NCI-H1930 (cell line): ENCODE results near the gene DLG2.
A peak's percentile ranks its signal among the peaks of the same experiment; 100 is the strongest.
"Not testable (repeated sequence)": the region's sequence is repeated elsewhere in the genome, so short reads cannot be mapped to it uniquely, and the experiment has no call there.

Source experiments
- DNase-seq, 2 experiments: peaks; one replicate each; lab custom pipeline; 2025; lab: John Stamatoyannopoulos, UW

DLG2 gene

GRCh38 chr11:85643191-85643614 lies 16.1 kb upstream of the DLG2 start:
- no peak for DNase-seq

- no peak for DNase-seq
These were observed 7.6 kb upstream of the DLG2 start for GRCh38 chr11:85634747-85635146.

GRCh38 chr11:85628771-85629341 lies 1.7 kb upstream of the DLG2 start:
- DNase-seq = no peak

- DNase-seq = peak; percentile 95
These were observed 1.0 kb upstream of the DLG2 start, which contains the start of gene TMEM126B for GRCh38 chr11:85627998-85628770. Gene TMEM126B (plus strand): TSS chr11:85628593. CDS start chr11:85628608, 15 bp downstream.

GRCh38 chr11:85626496-85626895 lies 648 bp downstream of the DLG2 start:
- no peak for DNase-seq

- no peak for DNase-seq
These were observed 6.9 kb downstream of the DLG2 start for GRCh38 chr11:85620256-85620655.

GRCh38 chr11:85619499-85619898 lies 7.6 kb downstream of the DLG2 start:
- no peak for DNase-seq

GRCh38 chr11:85611643-85612042 lies 15.5 kb downstream of the DLG2 start:
- DNase-seq = not testable (repeated sequence)

- DNase-seq = not testable (repeated sequence)
These were observed 17.9 kb downstream of the DLG2 start for GRCh38 chr11:85609286-85609685.

GRCh38 chr11:85608621-85609020 lies 18.5 kb downstream of the DLG2 start:
- DNase-seq = not testable (repeated sequence)

- DNase-seq = not testable (repeated sequence)
These were observed 20.9 kb downstream of the DLG2 start for GRCh38 chr11:85606237-85606636.

GRCh38 chr11:85603220-85603619 lies 23.9 kb downstream of the DLG2 start:
- no peak for DNase-seq

- DNase-seq = no peak
These were observed 24.5 kb downstream of the DLG2 start for GRCh38 chr11:85602526-85603213.

- no peak for DNase-seq
These were observed 28.1 kb downstream of the DLG2 start for GRCh38 chr11:85599083-85599482.

- DNase-seq = peak; percentile 30 to 42
These were observed 30.3 kb downstream of the DLG2 start for GRCh38 chr11:85596886-85597285.

- peak; percentile 1 to 29 for DNase-seq
These were observed 31.8 kb downstream of the DLG2 start for GRCh38 chr11:85595285-85595884.

GRCh38 chr11:85590848-85591483 lies 36.2 kb downstream of the DLG2 start:
- DNase-seq = peak; percentile 24 to 30

GRCh38 chr11:85589373-85589772 lies 37.8 kb downstream of the DLG2 start:
- no peak for DNase-seq

GRCh38 chr11:85582111-85582510 lies 45.0 kb downstream of the DLG2 start:
- DNase-seq = no peak

- no peak for DNase-seq
These were observed 51.8 kb downstream of the DLG2 start for GRCh38 chr11:85575388-85575787.

- no peak for DNase-seq
These were observed 55.1 kb downstream of the DLG2 start for GRCh38 chr11:85572056-85572455.

- DNase-seq = no peak
These were observed 57.6 kb downstream of the DLG2 start for GRCh38 chr11:85569525-85569924.
